CD4-positive, alpha-beta T cell treated with Interleukin-4 for 1 hour (primary cell): ENCODE data around the gene PFN1.
A peak's percentile ranks its signal among the peaks of the same experiment; 100 is the strongest.
"Not testable (repeated sequence)": the region's sequence is repeated elsewhere in the genome, so short reads cannot be mapped to it uniquely, and the experiment has no call there.

Experiments used
- DNase-seq, 2 donors: peaks; one replicate each; pipeline ENCODE4 v3.0.0-alpha.2; 2020 to 2022

Gene PFN1

GRCh38 chr17:4920351-4921048, 27.8 kb downstream of the PFN1 start:
- DNase-seq = peak in 1 of 2 donors; percentile 51

GRCh38 chr17:4919511-4920047, 28.8 kb downstream of the PFN1 start:
- DNase-seq = no peak

- not testable (repeated sequence) for DNase-seq
These were observed 33.8 kb downstream of the PFN1 start for GRCh38 chr17:4914551-4914950.

GRCh38 chr17:4913994-4914393, 34.3 kb downstream of the PFN1 start:
- DNase-seq = no peak

GRCh38 chr17:4908711-4909496, 39.4 kb downstream of the PFN1 start:
- DNase-seq = peak; percentile 85 to 88

GRCh38 chr17:4908301-4908700, 40.0 kb downstream of the PFN1 start:
- DNase-seq = no peak

GRCh38 chr17:4906642-4907041, 41.7 kb downstream of the PFN1 start:
- not testable (repeated sequence) for DNase-seq

- peak; percentile 84 to 85 for DNase-seq
These were observed 45.1 kb downstream of the PFN1 start, which contains the start of gene CHRNE for GRCh38 chr17:4903051-4903818. TSS of gene CHRNE (minus strand) at chr17:4903098. CDS start at chr17:4903063, 35 bp downstream.

- DNase-seq = no peak
These were observed 45.8 kb downstream of the PFN1 start for GRCh38 chr17:4902540-4902939.

- peak; percentile 46 to 74 for DNase-seq
These were observed 46.5 kb downstream of the PFN1 start for GRCh38 chr17:4901648-4902344.

GRCh38 chr17:4901108-4901647, 47.2 kb downstream of the PFN1 start:
- DNase-seq = peak in 1 of 2 donors; percentile 32

GRCh38 chr17:4900231-4901107, 47.9 kb downstream of the PFN1 start:
- peak; percentile 82 to 88 for DNase-seq

GRCh38 chr17:4899341-4900230, 48.7 kb downstream of the PFN1 start, which contains the start of gene C17orf107:
TSS of gene C17orf107 (plus strand) at chr17:4899536. CDS start at chr17:4899763, 227 bp downstream.
- DNase-seq = peak; percentile 94 to 97

GRCh38 chr17:4898927-4899326, 49.4 kb downstream of the PFN1 start:
- DNase-seq = no peak

GRCh38 chr17:4898351-4898750, 50.0 kb downstream of the PFN1 start:
- DNase-seq = no peak

GRCh38 chr17:4897785-4898184, 50.5 kb downstream of the PFN1 start:
- no peak for DNase-seq

- DNase-seq = no peak
These were observed 51.1 kb downstream of the PFN1 start for GRCh38 chr17:4897198-4897687.

GRCh38 chr17:4896332-4897197, 51.8 kb downstream of the PFN1 start:
- DNase-seq = no peak
